H9 (cell line): ENCODE results near the gene CTAGE1. TPM values are rescaled to one million over a fixed set of nuclear protein-coding genes. Genes with fewer than 3 reads are reported as not detected.

Experiments
- DNase-seq: peaks from one replicate; pipeline ENCODE4 v3.0.0-alpha.2; 2017
- H2AFZ ChIP-seq: one replicate; pipeline ENCODE4 v1.6.1; 2013; ENCODE audit warnings: mild to moderate bottlenecking, low read length, control low read depth, moderate library complexity
- H2AK5ac ChIP-seq: 2 replicates; pipeline ENCODE4 v1.6.1; 2013; ENCODE audit warnings: low read length, control low read depth, mixed read lengths; ENCODE audit not compliant: insufficient read length
- H2BK120ac ChIP-seq: one replicate; pipeline ENCODE4 v1.6.1; 2013; ENCODE audit warnings: low read depth, mild to moderate bottlenecking, low read length, control low read depth, inconsistent platforms; ENCODE audit not compliant: poor library complexity, severe bottlenecking
- H2BK12ac ChIP-seq: 2 replicates; pipeline ENCODE4 v1.6.1; 2013; ENCODE audit warnings: low read length, control low read depth, mixed read lengths, low read depth; ENCODE audit not compliant: insufficient read length
- H2BK15ac ChIP-seq: 2 replicates; pipeline ENCODE4 v1.6.1; 2013; ENCODE audit warnings: low read depth, low read length, control low read depth
- H2BK20ac ChIP-seq: one replicate; pipeline ENCODE4 v1.6.1; 2013; ENCODE audit warnings: low read depth, mild to moderate bottlenecking, low read length, control low read depth, inconsistent platforms; ENCODE audit not compliant: poor library complexity, severe bottlenecking
- H2BK5ac ChIP-seq: 2 replicates; pipeline ENCODE4 v1.6.1; 2013; ENCODE audit warnings: low read length, control low read depth, mixed read lengths; ENCODE audit not compliant: insufficient read length
- H3K14ac ChIP-seq: 2 replicates; pipeline ENCODE4 v1.6.1; 2013; ENCODE audit warnings: low read length, control low read depth; ENCODE audit not compliant: insufficient read depth
- H3K18ac ChIP-seq: 2 replicates; pipeline ENCODE4 v1.6.1; 2013; ENCODE audit warnings: low read depth, mild to moderate bottlenecking, mixed read lengths, low read length, control low read depth; ENCODE audit not compliant: insufficient read length
- H3K23ac ChIP-seq: 2 replicates; pipeline ENCODE4 v1.6.1; 2013; ENCODE audit warnings: low read length, control low read depth, mixed read lengths, low read depth; ENCODE audit not compliant: insufficient read length
- H3K23me2 ChIP-seq: 2 replicates; pipeline ENCODE4 v1.6.1; 2013; ENCODE audit warnings: low read depth, mild to moderate bottlenecking, mixed read lengths, low read length, control low read depth; ENCODE audit not compliant: insufficient read length, poor library complexity, severe bottlenecking
- H3K27ac ChIP-seq: 2 replicates; pipeline ENCODE4 v1.5.1; 2013; ENCODE audit warnings: low read length, control low read depth, mixed read lengths, low read depth; ENCODE audit not compliant: insufficient read length
- H3K27me3 ChIP-seq: 2 replicates; pipeline ENCODE4 v1.6.1; 2013; ENCODE audit warnings: low read length, control low read depth, inconsistent platforms; ENCODE audit not compliant: insufficient read depth
- H3K4ac ChIP-seq: 2 replicates; pipeline ENCODE4 v1.6.1; 2013; ENCODE audit warnings: low read depth, mild to moderate bottlenecking, control low read depth, inconsistent platforms, low read length, moderate library complexity
- H3K4me1 ChIP-seq: 2 replicates; pipeline ENCODE4 v1.6.1; 2013; ENCODE audit warnings: low read length, control low read depth, inconsistent platforms; ENCODE audit not compliant: insufficient read depth
- H3K4me2 ChIP-seq: 2 replicates; pipeline ENCODE4 v1.6.1; 2013; ENCODE audit warnings: low read length, control low read depth, mixed read lengths; ENCODE audit not compliant: insufficient read length, insufficient read depth
- H3K56ac ChIP-seq: 2 replicates; pipeline ENCODE4 v1.6.1; 2013; ENCODE audit warnings: low read depth, mild to moderate bottlenecking, mixed read lengths, low read length, control low read depth; ENCODE audit not compliant: insufficient read length
- H3K79me1 ChIP-seq: 2 replicates; pipeline ENCODE4 v1.6.1; 2013; ENCODE audit warnings: low read depth, mild to moderate bottlenecking, moderate library complexity, low read length, control low read depth, inconsistent platforms; ENCODE audit not compliant: insufficient read depth, poor library complexity, severe bottlenecking
- H3K79me2 ChIP-seq: 2 replicates; pipeline ENCODE4 v1.6.1; 2013; ENCODE audit warnings: low read length, control low read depth, inconsistent platforms; ENCODE audit not compliant: insufficient read depth
- H3K9ac ChIP-seq: 2 replicates; pipeline ENCODE4 v1.6.1; 2013; ENCODE audit warnings: low read length, control low read depth, mixed read lengths; ENCODE audit not compliant: insufficient read length; ENCODE audit errors: extremely low read depth
- H3K9me3 ChIP-seq: one replicate; pipeline ENCODE4 v1.6.1; 2013; ENCODE audit warnings: low read depth, low read length, inconsistent platforms; ENCODE audit not compliant: control insufficient read depth
- H3T11ph ChIP-seq: one replicate; pipeline ENCODE4 v1.6.1; 2013; ENCODE audit warnings: mild to moderate bottlenecking, low read length, control low read depth, inconsistent platforms
- H4K20me1 ChIP-seq: one replicate; pipeline ENCODE4 v1.6.1; 2013; ENCODE audit not compliant: control insufficient read depth, insufficient read length, insufficient read depth
- H4K5ac ChIP-seq: 2 replicates; pipeline ENCODE4 v1.6.1; 2013; ENCODE audit warnings: low read depth, mild to moderate bottlenecking, mixed read lengths, low read length, control low read depth; ENCODE audit not compliant: insufficient read length
- H4K8ac ChIP-seq: replicated peaks from 2 replicates; pipeline ENCODE4 v1.6.1; 2013; ENCODE audit warnings: low read length, control low read depth, mixed read lengths, low read depth; ENCODE audit not compliant: insufficient read length
- H4K91ac ChIP-seq: 2 replicates; pipeline ENCODE4 v1.6.1; 2013; ENCODE audit warnings: low read depth, mild to moderate bottlenecking, moderate library complexity, mixed read lengths, low read length, control low read depth; ENCODE audit not compliant: insufficient read length
- H3K27ac Mint-ChIP-seq, 3 experiments: 2 replicates in 2 of 3; 3 replicates in 1 of 3; pipeline ENCODE4 v1.8.0; 2020 to 2021; ENCODE audit warnings: mixed read lengths in 3 of 3, mild to moderate bottlenecking in 1 of 3, moderate library complexity in 1 of 3
- H3K27me3 Mint-ChIP-seq: 2 replicates; pipeline ENCODE4 v1.8.0; 2021; ENCODE audit warnings: low read depth, mild to moderate bottlenecking, moderate library complexity, mixed read lengths
- H3K36me3 Mint-ChIP-seq, 3 experiments: 2 replicates in 2 of 3; 3 replicates in 1 of 3; pipeline ENCODE4 v1.8.0; 2020 to 2021; ENCODE audit warnings: low read depth in 3 of 3, mixed read lengths in 3 of 3; ENCODE audit not compliant: insufficient read depth in 1 of 3
- H3K4me1 Mint-ChIP-seq, 2 experiments: 2 replicates each; pipeline ENCODE4 v1.8.0; 2020; ENCODE audit warnings: mixed read lengths in 2 of 2
- H3K4me3 Mint-ChIP-seq, 2 experiments: 2 replicates in 1 of 2; 3 replicates in 1 of 2; pipeline ENCODE4 v1.8.0; 2020 to 2021; ENCODE audit warnings: mild to moderate bottlenecking in 2 of 2, mixed read lengths in 2 of 2, moderate library complexity in 1 of 2
- H3K9me3 Mint-ChIP-seq, 2 experiments: 2 replicates in 1 of 2; 3 replicates in 1 of 2; pipeline ENCODE4 v1.8.0; 2020; ENCODE audit warnings: mild to moderate bottlenecking in 2 of 2, mixed read lengths in 2 of 2, moderate library complexity in 1 of 2
- WGBS: extraction: QIAGEN DNeasy Blood & Tissue Kit; methylation state at CpG from one replicate; pipeline ENCODE4 v1.1.7; 2013; ENCODE audit warnings: missing lambda C conversion rate, low lambda C conversion rate, mixed read lengths; ENCODE audit not compliant: insufficient read length; ENCODE audit errors: extremely low coverage; 5-methylcytosine and 5-hydroxymethylcytosine counted together
- total RNA-seq: library from RNA; stranded (reverse); gene quantifications from 2 replicates; pipeline ENCODE4 v1.2.1, GENCODE V29; 2021
- TF ChIP-seq, protein P1 (sequence below): fragments of 200-600 bp; sonication (generic); conservative IDR thresholded peaks from 3 replicates; pipeline ENCODE4 v1.8.0; 2021; ENCODE audit warnings: antibody characterized with exemption, mild to moderate bottlenecking

CTAGE1 gene
- total RNA-seq, 1 experiment from 2014 or later, result not detected

DNA sequence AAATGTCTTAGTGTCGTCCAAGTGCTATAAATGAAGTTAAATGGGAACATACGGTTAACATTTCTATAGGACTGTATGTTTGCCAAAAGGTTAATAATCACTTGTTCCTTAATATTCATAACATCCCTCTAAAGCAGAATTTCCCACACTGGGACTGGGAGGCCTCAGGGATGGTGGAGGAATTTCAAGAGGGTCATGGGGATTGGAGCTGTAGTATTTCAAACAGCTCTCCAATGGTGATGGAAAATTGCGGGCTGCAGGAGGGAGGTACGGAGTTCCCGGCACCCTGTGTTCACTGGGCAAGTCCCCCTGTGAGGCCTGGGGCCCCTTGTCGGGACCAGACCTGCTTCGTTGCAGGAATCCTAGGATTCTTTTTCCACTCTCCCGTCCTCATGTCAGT, 39.8 kb upstream of the CTAGE1 start:
- H3K23ac ChIP-seq, result no peak overlapping the region
- no peak overlapping the region for H3K4ac ChIP-seq
- no peak overlapping the region for H3K4me2 ChIP-seq
- H2BK120ac ChIP-seq, result no peak overlapping the region
- H3K79me1 ChIP-seq, result no peaks in the 10 kb centered on the region
- no peak overlapping the region for H3K4me3 Mint-ChIP-seq
- no peak overlapping the region for H2BK12ac ChIP-seq
- H3K27ac Mint-ChIP-seq, result no peak overlapping the region
- H3K27me3 Mint-ChIP-seq, result peaks cover 3% of the 10 kb centered on the region; the same call in 1 of the 2 replicates
- no peak overlapping the region for H3K56ac ChIP-seq
- H3K9ac ChIP-seq, result no peak overlapping the region
- no peak overlapping the region for H3T11ph ChIP-seq
- DNase-seq, result no peak
- TF ChIP-seq, protein P1, sequence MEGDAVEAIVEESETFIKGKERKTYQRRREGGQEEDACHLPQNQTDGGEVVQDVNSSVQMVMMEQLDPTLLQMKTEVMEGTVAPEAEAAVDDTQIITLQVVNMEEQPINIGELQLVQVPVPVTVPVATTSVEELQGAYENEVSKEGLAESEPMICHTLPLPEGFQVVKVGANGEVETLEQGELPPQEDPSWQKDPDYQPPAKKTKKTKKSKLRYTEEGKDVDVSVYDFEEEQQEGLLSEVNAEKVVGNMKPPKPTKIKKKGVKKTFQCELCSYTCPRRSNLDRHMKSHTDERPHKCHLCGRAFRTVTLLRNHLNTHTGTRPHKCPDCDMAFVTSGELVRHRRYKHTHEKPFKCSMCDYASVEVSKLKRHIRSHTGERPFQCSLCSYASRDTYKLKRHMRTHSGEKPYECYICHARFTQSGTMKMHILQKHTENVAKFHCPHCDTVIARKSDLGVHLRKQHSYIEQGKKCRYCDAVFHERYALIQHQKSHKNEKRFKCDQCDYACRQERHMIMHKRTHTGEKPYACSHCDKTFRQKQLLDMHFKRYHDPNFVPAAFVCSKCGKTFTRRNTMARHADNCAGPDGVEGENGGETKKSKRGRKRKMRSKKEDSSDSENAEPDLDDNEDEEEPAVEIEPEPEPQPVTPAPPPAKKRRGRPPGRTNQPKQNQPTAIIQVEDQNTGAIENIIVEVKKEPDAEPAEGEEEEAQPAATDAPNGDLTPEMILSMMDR, result no peak
- no peaks in the 10 kb centered on the region for H3K79me2 ChIP-seq
- H2AK5ac ChIP-seq, result no peak overlapping the region
- H3K9me3 ChIP-seq, result no peaks in the 10 kb centered on the region
- no peak overlapping the region for H3K27ac ChIP-seq
- H4K8ac ChIP-seq, result no peak overlapping the region
- peaks cover 12 to 24% of the 10 kb centered on the region in 2 experiments for H3K4me1 Mint-ChIP-seq
- H2BK5ac ChIP-seq, result no peak overlapping the region
- H2BK20ac ChIP-seq, result no peak overlapping the region
- no peak overlapping the region for H2AFZ ChIP-seq
- no peak overlapping the region for H3K14ac ChIP-seq
- H3K36me3 Mint-ChIP-seq, result no peaks in the 10 kb centered on the region
- no peaks in the 10 kb centered on the region for H3K23me2 ChIP-seq
- no peak overlapping the region for H3K18ac ChIP-seq
- no peak overlapping the region for H4K91ac ChIP-seq
- no peaks in the 10 kb centered on the region for H4K20me1 ChIP-seq
- no peak overlapping the region for H2BK15ac ChIP-seq
- no peak overlapping the region for H4K5ac ChIP-seq
- no peaks in the 10 kb centered on the region; a peak in 1 of 5 replicates for H3K9me3 Mint-ChIP-seq
- no CpG with 5 or more reads among the region's 8 CpGs for WGBS
- H3K27me3 ChIP-seq, result no peaks in the 10 kb centered on the region; the same call in 1 of the 2 replicates
- H3K4me1 ChIP-seq, result no peaks in the 10 kb centered on the region; the same call in 1 of the 2 replicates
